ENCODE measurements around the gene PKDREJ.

- TF ChIP-seq CTCF (IDR thresholded peaks at IDR 0.05 in 8 of 11, conservative IDR thresholded peaks at IDR 0.05 in 3 of 11) (no peak), POLR2A (IDR thresholded peaks at IDR 0.05) (no peak)
Measured at GRCh38 chr22:46287873-46288751, 25.0 kb upstream of the PKDREJ start.

All from spleen (tissue), 7 donors.